HL-60 (cell line): ENCODE data around the gene SETDB2.
A peak's percentile ranks its signal among the peaks of the same experiment; 100 is the strongest.

ENCODE experiments used
- GABPA ChIP-seq: IDR thresholded peaks from 2 replicates; pipeline ENCODE4 v1.6.1; 2012; ENCODE audit warnings: low read depth
- POLR2AphosphoS5 ChIP-seq: IDR thresholded peaks from 2 replicates; pipeline ENCODE4 v1.6.1; 2012; ENCODE audit warnings: low read depth
- SPI1 ChIP-seq: IDR thresholded peaks from 2 replicates; pipeline ENCODE4 v1.6.1; 2012; ENCODE audit warnings: low read depth, mild to moderate bottlenecking, borderline replicate concordance
- TF ChIP-seq, protein P1 (sequence below): IDR thresholded peaks from one replicate; pipeline ENCODE4 v1.5.1; 2011; ENCODE audit warnings: low read length, control low read depth, inconsistent platforms; ENCODE audit not compliant: insufficient read depth
- TF ChIP-seq, protein P2 (sequence below): IDR thresholded peaks from 2 replicates; pipeline ENCODE4 v1.6.1; 2012; ENCODE audit warnings: low read depth; ENCODE audit not compliant: insufficient replicate concordance

DNA sequence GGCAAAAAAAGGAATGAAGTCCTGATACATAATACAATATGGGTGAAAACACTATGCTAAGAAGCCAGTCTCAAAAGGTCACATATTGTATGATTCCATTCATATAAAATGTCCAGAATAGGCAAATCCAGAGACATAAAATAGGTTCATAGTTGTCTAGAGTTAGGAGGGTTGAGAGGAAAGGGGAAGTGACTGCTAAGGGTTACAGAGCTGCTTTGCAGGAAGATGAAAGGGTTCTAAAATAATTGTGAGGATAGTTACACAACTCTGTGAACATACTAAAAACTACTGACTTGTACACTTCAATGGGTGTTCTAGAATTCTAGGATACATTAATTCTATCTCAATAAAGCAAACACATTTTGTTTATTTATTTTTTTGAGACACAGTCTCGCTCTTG, 25.9 kb upstream of the SETDB2 start:
- TF ChIP-seq, protein P1, sequence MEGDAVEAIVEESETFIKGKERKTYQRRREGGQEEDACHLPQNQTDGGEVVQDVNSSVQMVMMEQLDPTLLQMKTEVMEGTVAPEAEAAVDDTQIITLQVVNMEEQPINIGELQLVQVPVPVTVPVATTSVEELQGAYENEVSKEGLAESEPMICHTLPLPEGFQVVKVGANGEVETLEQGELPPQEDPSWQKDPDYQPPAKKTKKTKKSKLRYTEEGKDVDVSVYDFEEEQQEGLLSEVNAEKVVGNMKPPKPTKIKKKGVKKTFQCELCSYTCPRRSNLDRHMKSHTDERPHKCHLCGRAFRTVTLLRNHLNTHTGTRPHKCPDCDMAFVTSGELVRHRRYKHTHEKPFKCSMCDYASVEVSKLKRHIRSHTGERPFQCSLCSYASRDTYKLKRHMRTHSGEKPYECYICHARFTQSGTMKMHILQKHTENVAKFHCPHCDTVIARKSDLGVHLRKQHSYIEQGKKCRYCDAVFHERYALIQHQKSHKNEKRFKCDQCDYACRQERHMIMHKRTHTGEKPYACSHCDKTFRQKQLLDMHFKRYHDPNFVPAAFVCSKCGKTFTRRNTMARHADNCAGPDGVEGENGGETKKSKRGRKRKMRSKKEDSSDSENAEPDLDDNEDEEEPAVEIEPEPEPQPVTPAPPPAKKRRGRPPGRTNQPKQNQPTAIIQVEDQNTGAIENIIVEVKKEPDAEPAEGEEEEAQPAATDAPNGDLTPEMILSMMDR = no peak
- TF ChIP-seq POLR2AphosphoS5 = no peak
- TF ChIP-seq SPI1 = peak; percentile 99
- TF ChIP-seq GABPA = no peak
- TF ChIP-seq, protein P2, sequence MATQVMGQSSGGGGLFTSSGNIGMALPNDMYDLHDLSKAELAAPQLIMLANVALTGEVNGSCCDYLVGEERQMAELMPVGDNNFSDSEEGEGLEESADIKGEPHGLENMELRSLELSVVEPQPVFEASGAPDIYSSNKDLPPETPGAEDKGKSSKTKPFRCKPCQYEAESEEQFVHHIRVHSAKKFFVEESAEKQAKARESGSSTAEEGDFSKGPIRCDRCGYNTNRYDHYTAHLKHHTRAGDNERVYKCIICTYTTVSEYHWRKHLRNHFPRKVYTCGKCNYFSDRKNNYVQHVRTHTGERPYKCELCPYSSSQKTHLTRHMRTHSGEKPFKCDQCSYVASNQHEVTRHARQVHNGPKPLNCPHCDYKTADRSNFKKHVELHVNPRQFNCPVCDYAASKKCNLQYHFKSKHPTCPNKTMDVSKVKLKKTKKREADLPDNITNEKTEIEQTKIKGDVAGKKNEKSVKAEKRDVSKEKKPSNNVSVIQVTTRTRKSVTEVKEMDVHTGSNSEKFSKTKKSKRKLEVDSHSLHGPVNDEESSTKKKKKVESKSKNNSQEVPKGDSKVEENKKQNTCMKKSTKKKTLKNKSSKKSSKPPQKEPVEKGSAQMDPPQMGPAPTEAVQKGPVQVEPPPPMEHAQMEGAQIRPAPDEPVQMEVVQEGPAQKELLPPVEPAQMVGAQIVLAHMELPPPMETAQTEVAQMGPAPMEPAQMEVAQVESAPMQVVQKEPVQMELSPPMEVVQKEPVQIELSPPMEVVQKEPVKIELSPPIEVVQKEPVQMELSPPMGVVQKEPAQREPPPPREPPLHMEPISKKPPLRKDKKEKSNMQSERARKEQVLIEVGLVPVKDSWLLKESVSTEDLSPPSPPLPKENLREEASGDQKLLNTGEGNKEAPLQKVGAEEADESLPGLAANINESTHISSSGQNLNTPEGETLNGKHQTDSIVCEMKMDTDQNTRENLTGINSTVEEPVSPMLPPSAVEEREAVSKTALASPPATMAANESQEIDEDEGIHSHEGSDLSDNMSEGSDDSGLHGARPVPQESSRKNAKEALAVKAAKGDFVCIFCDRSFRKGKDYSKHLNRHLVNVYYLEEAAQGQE = no peak
